EH (cell line): Measurements from ENCODE around the gene TFR2.
A peak's percentile ranks its signal among the peaks of the same experiment; 100 is the strongest.

Experiments used
- DNase-seq: peaks from one replicate; pipeline ENCODE4 v3.0.0-alpha.2; 2015; ENCODE audit warnings: low read depth

TFR2 gene

DNA sequence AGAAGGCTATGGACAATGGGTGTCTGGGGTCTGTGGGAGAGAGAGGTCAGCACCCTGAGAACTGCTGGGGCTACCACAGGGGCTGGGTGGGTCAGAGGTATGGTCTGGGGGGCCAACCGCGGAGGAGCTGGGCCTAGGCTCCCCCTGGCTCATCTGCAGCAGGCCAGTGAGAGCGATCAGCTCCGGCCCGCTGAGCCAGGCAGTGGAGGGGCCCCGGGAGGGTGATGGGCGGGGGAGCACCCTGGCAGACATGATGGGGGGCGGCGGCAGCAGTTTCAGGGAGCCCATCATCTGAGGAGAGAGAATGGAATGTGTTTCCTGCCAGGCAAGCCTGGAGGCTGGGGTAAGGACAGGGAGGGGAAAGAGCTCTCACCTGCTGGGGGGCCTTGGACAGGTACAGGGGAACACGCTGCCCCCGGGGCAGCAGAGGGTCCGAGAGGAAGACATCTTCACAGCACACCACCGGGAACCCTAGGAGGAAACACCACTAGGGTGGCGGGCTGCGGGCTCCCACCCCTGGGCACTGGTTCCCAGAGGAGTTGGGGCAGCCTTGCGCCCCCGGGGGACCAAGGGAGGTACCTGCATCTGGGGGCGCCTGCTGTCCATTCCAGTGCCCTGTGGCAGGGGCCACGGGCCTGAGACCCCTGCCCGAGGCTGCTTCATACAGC is 68.9 kb downstream of the TFR2 start:
- no peak for DNase-seq

- no peak for DNase-seq
Observed at GRCh38 chr7:100571829-100572116, 69.6 kb downstream of the TFR2 start.

- DNase-seq = peak; percentile 27
Observed at GRCh38 chr7:100570954-100571828, 70.2 kb downstream of the TFR2 start.
